Stimulated activated CD4-positive, alpha-beta T cell treated with anti-CD3 and anti-CD28 coated beads, TNF-alpha, amount 100 ng/mL, for 48 hours (primary cell): ENCODE results near the gene NCK2.

Experiments used
- DNase-seq, 3 donors: peaks; one replicate each; pipeline ENCODE4 v3.0.0-alpha.2; 2020; ENCODE audit warnings: low read depth in 3 of 3

Gene NCK2

GRCh38 chr2:105872830-105873229 is 128.1 kb downstream of the NCK2 start:
- DNase-seq: no peak

- no peak for DNase-seq
These were observed 128.6 kb downstream of the NCK2 start for GRCh38 chr2:105873281-105873680.

- peak; percentile 47 to 63 (median 48) for DNase-seq
These were observed 129.0 kb downstream of the NCK2 start for GRCh38 chr2:105873721-105874120.

- no peak for DNase-seq
These were observed 129.8 kb downstream of the NCK2 start for GRCh38 chr2:105874466-105874865.

GRCh38 chr2:105875241-105875640 is 130.5 kb downstream of the NCK2 start:
- DNase-seq: no peak

- DNase-seq: no peak
These were observed 131.5 kb downstream of the NCK2 start for GRCh38 chr2:105876191-105876590.

- DNase-seq: no peak
These were observed 133.2 kb downstream of the NCK2 start for GRCh38 chr2:105877945-105878344.

- no peak for DNase-seq
These were observed 134.5 kb downstream of the NCK2 start for GRCh38 chr2:105879106-105879802.

- no peak for DNase-seq
These were observed 135.1 kb downstream of the NCK2 start for GRCh38 chr2:105879803-105880300.

- DNase-seq: no peak
These were observed 135.9 kb downstream of the NCK2 start for GRCh38 chr2:105880637-105881036.

- DNase-seq: no peak
These were observed 136.8 kb downstream of the NCK2 start for GRCh38 chr2:105881286-105882136.

GRCh38 chr2:105882341-105882740 is 137.6 kb downstream of the NCK2 start:
- DNase-seq: no peak

- DNase-seq: no peak
These were observed 138.3 kb downstream of the NCK2 start for GRCh38 chr2:105882920-105883435.

- DNase-seq: no peak
These were observed 139.4 kb downstream of the NCK2 start for GRCh38 chr2:105883911-105884694.

GRCh38 chr2:105885456-105885855 is 140.7 kb downstream of the NCK2 start:
- no peak for DNase-seq

- no peak for DNase-seq
These were observed 141.3 kb downstream of the NCK2 start for GRCh38 chr2:105886029-105886454.

- no peak for DNase-seq
These were observed 142.0 kb downstream of the NCK2 start for GRCh38 chr2:105886687-105887086.

- DNase-seq: no peak
These were observed 142.5 kb downstream of the NCK2 start for GRCh38 chr2:105887256-105887655.

- DNase-seq: peak in 2 of 3 donors; percentile 26
These were observed 143.9 kb downstream of the NCK2 start for GRCh38 chr2:105888625-105889024.

GRCh38 chr2:105889046-105889445 is 144.3 kb downstream of the NCK2 start:
- no peak for DNase-seq

- DNase-seq: no peak
These were observed 145.4 kb downstream of the NCK2 start for GRCh38 chr2:105890111-105890510.

- DNase-seq: no peak
These were observed 146.1 kb downstream of the NCK2 start for GRCh38 chr2:105890856-105891255.
